GM12873 (cell line): ENCODE measurements around the gene PDE5A.

ENCODE experiments used
- TF ChIP-seq, protein P1 (sequence below): IDR thresholded peaks from 2 replicates; pipeline ENCODE4 v1.5.1; 2012; ENCODE audit warnings: low read depth, mild to moderate bottlenecking, moderate library complexity, low read length, control low read depth; ENCODE audit not compliant: insufficient read depth; ENCODE audit errors: missing control alignments

The PDE5A gene

DNA sequence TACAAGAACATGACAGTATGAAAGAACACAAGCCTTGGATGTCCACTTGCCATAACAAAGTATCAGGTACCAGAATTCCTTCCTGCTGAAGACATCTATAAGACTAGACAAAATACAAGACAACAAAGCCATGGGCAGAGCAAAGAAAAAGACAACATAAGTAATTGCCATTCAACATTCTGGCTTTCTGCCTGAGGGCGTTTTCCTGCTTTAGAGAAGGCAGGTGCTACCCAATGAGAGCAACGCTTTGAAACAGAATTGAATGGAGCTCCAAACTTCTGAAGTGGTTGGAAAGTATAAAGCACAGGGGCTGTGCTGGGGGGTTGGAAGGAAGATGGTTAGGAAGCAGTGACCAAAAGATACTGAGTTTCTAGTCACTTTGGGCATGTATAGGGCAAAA is 30.1 kb downstream of the PDE5A start:
- TF ChIP-seq, protein P1, sequence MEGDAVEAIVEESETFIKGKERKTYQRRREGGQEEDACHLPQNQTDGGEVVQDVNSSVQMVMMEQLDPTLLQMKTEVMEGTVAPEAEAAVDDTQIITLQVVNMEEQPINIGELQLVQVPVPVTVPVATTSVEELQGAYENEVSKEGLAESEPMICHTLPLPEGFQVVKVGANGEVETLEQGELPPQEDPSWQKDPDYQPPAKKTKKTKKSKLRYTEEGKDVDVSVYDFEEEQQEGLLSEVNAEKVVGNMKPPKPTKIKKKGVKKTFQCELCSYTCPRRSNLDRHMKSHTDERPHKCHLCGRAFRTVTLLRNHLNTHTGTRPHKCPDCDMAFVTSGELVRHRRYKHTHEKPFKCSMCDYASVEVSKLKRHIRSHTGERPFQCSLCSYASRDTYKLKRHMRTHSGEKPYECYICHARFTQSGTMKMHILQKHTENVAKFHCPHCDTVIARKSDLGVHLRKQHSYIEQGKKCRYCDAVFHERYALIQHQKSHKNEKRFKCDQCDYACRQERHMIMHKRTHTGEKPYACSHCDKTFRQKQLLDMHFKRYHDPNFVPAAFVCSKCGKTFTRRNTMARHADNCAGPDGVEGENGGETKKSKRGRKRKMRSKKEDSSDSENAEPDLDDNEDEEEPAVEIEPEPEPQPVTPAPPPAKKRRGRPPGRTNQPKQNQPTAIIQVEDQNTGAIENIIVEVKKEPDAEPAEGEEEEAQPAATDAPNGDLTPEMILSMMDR = no peak

DNA sequence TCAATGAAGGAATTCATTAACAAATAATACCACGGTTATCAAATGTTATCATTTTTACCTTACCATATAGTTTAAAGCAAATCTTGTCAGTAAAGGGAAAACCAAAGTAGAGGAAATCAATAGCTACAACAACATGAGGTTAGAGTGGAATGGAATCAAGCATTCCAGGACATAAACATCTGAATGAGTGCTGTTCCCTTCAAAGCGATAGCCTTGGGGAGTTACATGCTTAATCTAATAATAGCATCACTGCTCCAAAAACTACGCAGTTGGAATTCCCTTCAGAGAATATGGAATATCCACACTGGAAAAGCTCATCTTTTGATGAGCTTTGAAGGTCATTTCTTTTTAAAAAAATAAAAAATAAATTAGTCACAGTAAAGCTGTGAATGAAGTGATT is 31.2 kb downstream of the PDE5A start:
- TF ChIP-seq, protein P1 = no peak

DNA sequence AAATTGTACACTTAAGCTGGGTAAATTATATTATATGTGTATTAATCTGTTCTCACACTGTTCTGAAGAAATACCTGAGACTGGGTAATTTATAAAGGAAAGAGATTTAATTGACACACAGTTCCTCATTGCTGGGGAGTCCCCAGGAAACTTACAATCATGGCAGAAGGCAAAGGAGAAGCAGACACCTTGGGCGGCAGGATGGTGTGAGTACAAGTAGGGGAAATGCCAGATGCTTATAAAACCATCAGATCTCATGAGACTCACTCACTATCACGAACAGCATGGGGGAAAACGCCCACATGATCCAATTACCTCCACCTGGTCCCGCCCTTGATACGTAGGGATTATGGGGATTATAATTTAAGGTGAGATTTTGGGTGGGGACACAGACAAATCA is 34.9 kb downstream of the PDE5A start:
- TF ChIP-seq, protein P1 = no peak

DNA sequence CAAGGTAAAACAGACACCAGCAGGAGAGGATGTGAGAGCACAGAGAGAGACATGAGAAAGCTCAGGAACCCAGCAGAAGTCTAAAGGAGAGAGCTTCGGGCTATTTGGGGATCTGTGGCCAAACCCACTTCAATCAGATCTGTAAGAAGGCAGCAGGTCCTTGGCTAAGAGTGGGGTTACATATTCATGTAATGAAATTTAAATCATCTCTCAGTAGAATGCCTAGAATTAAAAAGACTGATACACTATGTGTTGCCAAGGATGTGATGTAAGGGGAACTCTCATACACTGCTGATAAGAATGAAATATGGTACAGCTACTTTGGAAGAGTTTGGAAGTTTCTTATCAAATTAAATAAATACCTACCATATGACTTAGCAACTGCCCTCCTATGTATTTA is 35.8 kb downstream of the PDE5A start:
- TF ChIP-seq, protein P1 = no peak

DNA sequence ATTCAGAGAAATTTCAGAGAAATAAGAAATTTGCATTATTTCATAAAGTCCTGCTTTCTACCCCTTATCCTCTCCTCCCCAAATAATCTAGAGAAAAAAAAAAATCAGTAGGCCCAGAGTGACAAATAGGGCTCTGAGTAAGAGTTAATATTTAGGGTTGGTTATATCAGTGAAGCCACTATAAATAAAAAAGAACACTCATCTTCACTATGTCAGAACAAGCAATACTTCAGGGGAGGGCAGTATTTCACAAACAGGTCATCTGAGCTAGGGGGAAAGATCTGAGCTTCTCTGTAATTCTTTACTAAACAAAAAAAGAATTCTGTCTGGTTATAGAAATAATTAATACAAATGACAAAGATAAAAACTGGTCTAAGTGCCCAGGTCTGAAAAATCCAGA is 39.4 kb downstream of the PDE5A start:
- TF ChIP-seq, protein P1 = no peak

DNA sequence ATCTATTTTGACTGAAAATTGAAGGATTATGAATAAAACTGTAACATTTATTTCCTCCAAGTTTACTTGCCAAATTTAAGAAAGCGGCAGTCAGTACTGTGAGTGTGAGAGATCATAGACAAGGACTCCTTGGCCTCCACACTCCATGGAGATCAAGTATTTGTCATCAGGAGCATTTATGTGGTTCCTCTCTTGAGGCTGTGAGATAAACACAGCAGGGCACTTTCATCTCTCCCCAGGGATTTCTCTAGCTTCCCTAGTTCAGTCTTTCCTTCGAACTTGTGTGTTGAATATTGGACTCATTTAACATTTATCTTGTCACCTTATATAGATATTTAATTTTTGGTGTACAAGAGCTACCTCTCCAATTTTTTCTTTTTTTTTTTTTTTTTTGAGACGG is 40.8 kb downstream of the PDE5A start:
- TF ChIP-seq, protein P1 = no peak

DNA sequence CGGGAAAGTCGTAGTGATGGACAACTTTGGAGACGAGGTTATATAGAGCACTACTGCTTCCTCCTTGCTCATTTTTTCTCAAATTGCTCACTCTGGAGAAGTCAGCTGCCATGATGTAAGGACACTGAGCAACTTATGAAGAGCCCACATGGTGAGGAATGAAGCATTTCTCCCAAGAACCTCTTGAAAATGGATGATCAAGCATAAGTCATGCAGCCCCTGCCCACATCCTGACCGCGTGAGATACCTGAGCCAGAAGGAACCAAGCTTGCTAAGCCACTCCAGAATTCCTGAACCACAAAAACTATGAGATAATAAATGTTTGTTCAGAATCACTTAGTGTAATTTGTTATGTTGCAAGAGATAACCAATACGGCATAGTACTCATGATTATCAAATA is 42.8 kb downstream of the PDE5A start:
- TF ChIP-seq, protein P1 = no peak
